H1 (cell line): Measurements from ENCODE around the gene JAG2. TPM values are rescaled to one million over a fixed set of nuclear protein-coding genes. Genes with fewer than 3 reads are reported as not detected.

ENCODE experiments used
- CTCF ChIA-PET: fragments of 300-600 bp; sonication (Branson Sonifier 250); formaldehyde crosslinking; loops from one replicate; lab custom pipeline; 2021; ENCODE audit not compliant: partially characterized antibody; lab: Charles Lee
- POLR2A ChIA-PET: fragments of 300-600 bp; sonication (Branson Sonifier 250); formaldehyde crosslinking; loops from one replicate; lab custom pipeline; 2021; ENCODE audit warnings: inconsistent platforms; ENCODE audit not compliant: partially characterized antibody; lab: Charles Lee
- DNase-seq, 2 experiments: peaks; one replicate each; pipeline versions ENCODE4 v3.0.0 to v3.0.0-alpha.2; 2010 to 2022; ENCODE audit warnings: low spot score in 2 of 2, low read depth in 1 of 2, mixed read lengths in 1 of 2
- FAIRE-seq: peaks from 2 replicates; lab custom pipeline; 2011; peaks lifted over from hg19 to GRCh38; lab: Jason Lieb, UNC
- H2AFZ ChIP-seq: 2 replicates; pipeline ENCODE4 v1.8.1; 2012; ENCODE audit warnings: low read length, inconsistent platforms
- H2AK5ac ChIP-seq: 2 replicates; pipeline ENCODE4 v1.6.1; 2013; ENCODE audit warnings: low read depth, low read length
- H2BK120ac ChIP-seq: replicated peaks from 2 replicates; pipeline ENCODE3; 2013; ENCODE audit warnings: low read depth, low read length, inconsistent platforms
- H2BK12ac ChIP-seq: 2 replicates; pipeline ENCODE4 v1.6.1; 2013; ENCODE audit warnings: low read depth, low read length
- H2BK15ac ChIP-seq: 2 replicates; pipeline ENCODE4 v1.6.1; 2013; ENCODE audit warnings: low read length
- H2BK20ac ChIP-seq: 2 replicates; pipeline ENCODE4 v1.6.1; 2013; ENCODE audit warnings: low read length
- H2BK5ac ChIP-seq: 2 replicates; pipeline ENCODE4 v1.6.1; 2013; ENCODE audit warnings: low read depth, low read length
- H3K14ac ChIP-seq: 2 replicates; pipeline ENCODE4 v1.6.1; 2013; ENCODE audit warnings: inconsistent platforms; ENCODE audit not compliant: insufficient read length
- H3K18ac ChIP-seq: 2 replicates; pipeline ENCODE4 v1.6.1; 2013; ENCODE audit warnings: low read length; ENCODE audit errors: extremely low read depth
- H3K23ac ChIP-seq: 2 replicates; pipeline ENCODE4 v1.6.1; 2013; ENCODE audit warnings: inconsistent platforms; ENCODE audit not compliant: insufficient read length
- H3K23me2 ChIP-seq: 2 replicates; pipeline ENCODE4 v1.6.1; 2013; ENCODE audit warnings: low read depth, low read length
- H3K27ac ChIP-seq: 2 replicates; pipeline ENCODE4 v1.6.1; 2011; ENCODE audit warnings: low read depth, low read length, inconsistent platforms
- H3K27me3 ChIP-seq, 4 experiments: replicated peaks in 1 of 4; 1 replicate in 1 of 4; 2 replicates in 3 of 4; pipeline versions ENCODE4 v1.6.1 to v1.8.1; 2011 to 2013; ENCODE audit warnings: low read length in 3 of 4, mild to moderate bottlenecking in 3 of 4, inconsistent platforms in 2 of 4, mixed read lengths in 2 of 4, moderate library complexity in 1 of 4; ENCODE audit not compliant: control insufficient read depth in 3 of 4, insufficient read depth in 3 of 4; ENCODE audit errors: extremely low read depth in 1 of 4
- H3K36me3 ChIP-seq, 4 experiments: 2 replicates each; pipeline versions ENCODE4 v1.6.1 to v1.8.1; 2011 to 2013; ENCODE audit warnings: mild to moderate bottlenecking in 4 of 4, low read length in 3 of 4, moderate library complexity in 2 of 4, control low read depth in 1 of 4, inconsistent platforms in 1 of 4; ENCODE audit not compliant: insufficient read depth in 4 of 4, control insufficient read depth in 2 of 4
- H3K4ac ChIP-seq: replicated peaks from 2 replicates; pipeline ENCODE3; 2013; ENCODE audit warnings: low read length, low read depth, mixed read lengths, inconsistent platforms; ENCODE audit not compliant: insufficient read length
- H3K4me1 ChIP-seq, 4 experiments: replicated peaks in 1 of 4; 1 replicate in 1 of 4; 2 replicates in 3 of 4; pipeline versions ENCODE4 v1.6.1 to v1.8.1; 2011 to 2013; ENCODE audit warnings: low read length in 3 of 4, inconsistent platforms in 2 of 4, mixed read lengths in 1 of 4; ENCODE audit not compliant: insufficient read depth in 4 of 4, control insufficient read depth in 3 of 4
- H3K4me2 ChIP-seq, 2 experiments: 2 replicates each; pipeline versions ENCODE4 v1.6.1 to v1.8.1; 2011 to 2013; ENCODE audit warnings: low read depth in 2 of 2, low read length in 2 of 2, control low read depth in 1 of 2, inconsistent platforms in 1 of 2, mild to moderate bottlenecking in 1 of 2; ENCODE audit not compliant: insufficient read depth in 1 of 2
- H3K4me3 ChIP-seq, 4 experiments: fragments of 200-600, 300-600 bp in 1 of 4; sonication (generic), shearing (Covaris generic), sonication (Bioruptor Twin) in 1 of 4; 2 replicates each; pipeline versions ENCODE4 v1.5.1 to v1.8.1; 2011 to 2016; ENCODE audit warnings: low read length in 4 of 4, low read depth in 3 of 4, control low read depth in 2 of 4, inconsistent platforms in 2 of 4, mild to moderate bottlenecking in 2 of 4, mixed read lengths in 1 of 4, moderate library complexity in 1 of 4; ENCODE audit not compliant: insufficient read depth in 2 of 4; ENCODE audit errors: extremely low read depth in 1 of 4
- H3K56ac ChIP-seq: replicated peaks from 2 replicates; pipeline ENCODE3; 2013; ENCODE audit warnings: low read depth, mild to moderate bottlenecking, mixed read lengths, low read length, inconsistent platforms; ENCODE audit not compliant: insufficient read length
- H3K79me1 ChIP-seq: 2 replicates; pipeline ENCODE4 v1.6.1; 2013; ENCODE audit warnings: low read depth, low read length, control low read depth
- H3K79me2 ChIP-seq, 2 experiments: 2 replicates each; pipeline versions ENCODE4 v1.6.1 to v1.8.1; 2012 to 2013; ENCODE audit warnings: low read length in 2 of 2, mild to moderate bottlenecking in 2 of 2, inconsistent platforms in 1 of 2; ENCODE audit not compliant: insufficient read depth in 2 of 2, control insufficient read depth in 1 of 2
- H3K9ac ChIP-seq, 4 experiments: replicated peaks in 1 of 4; 1 replicate in 1 of 4; 2 replicates in 3 of 4; pipeline versions ENCODE4 v1.6.1 to v1.8.1; 2011 to 2013; ENCODE audit warnings: low read depth in 3 of 4, low read length in 3 of 4, control low read depth in 2 of 4, mild to moderate bottlenecking in 2 of 4, moderate library complexity in 2 of 4, inconsistent platforms in 1 of 4; ENCODE audit errors: extremely low read depth in 1 of 4
- H3K9me3 ChIP-seq, 2 experiments: 2 replicates each; pipeline versions ENCODE4 v1.6.1 to v1.8.1; 2012 to 2013; ENCODE audit warnings: mild to moderate bottlenecking in 2 of 2, moderate library complexity in 2 of 2, control low read depth in 1 of 2, inconsistent platforms in 1 of 2, low read depth in 1 of 2, low read length in 1 of 2, mixed read lengths in 1 of 2; ENCODE audit not compliant: insufficient read depth in 2 of 2
- H4K20me1 ChIP-seq, 2 experiments: replicated peaks in 1 of 2; 2 replicates each; pipeline versions ENCODE3 to v1.8.1; 2011 to 2013; ENCODE audit warnings: inconsistent platforms in 2 of 2, low read length in 2 of 2, mild to moderate bottlenecking in 1 of 2; ENCODE audit not compliant: insufficient read depth in 2 of 2, control insufficient read depth in 1 of 2
- H4K5ac ChIP-seq: 2 replicates; pipeline ENCODE4 v1.6.1; 2013; ENCODE audit warnings: low read length, low read depth, mixed read lengths, inconsistent platforms; ENCODE audit not compliant: insufficient read length
- H4K8ac ChIP-seq: 2 replicates; pipeline ENCODE4 v1.8.0; 2013; ENCODE audit warnings: mild to moderate bottlenecking, moderate library complexity, low read length, inconsistent platforms; ENCODE audit not compliant: insufficient read depth; ENCODE audit errors: extremely low read depth
- H4K91ac ChIP-seq: replicated peaks from 2 replicates; pipeline ENCODE3; 2013; ENCODE audit warnings: low read length, mixed read lengths, inconsistent platforms; ENCODE audit not compliant: insufficient read length
- CHD1 ChIP-seq: IDR thresholded peaks from 2 replicates; pipeline ENCODE4 v1.6.1; 2012; ENCODE audit warnings: low read depth, low read length, improper control_type of control experiment
- GTF2F1 ChIP-seq: IDR thresholded peaks from 2 replicates; pipeline ENCODE4 v1.6.1; 2012; ENCODE audit warnings: low read depth, low read length, improper control_type of control experiment, borderline replicate concordance
- JUN ChIP-seq: IDR thresholded peaks from 2 replicates; pipeline ENCODE4 v1.6.1; 2011; ENCODE audit warnings: low read depth, mild to moderate bottlenecking, improper control_type of control experiment, low read length
- MAFK ChIP-seq: IDR thresholded peaks from 2 replicates; pipeline ENCODE4 v1.6.1; 2012; ENCODE audit warnings: low read depth, mild to moderate bottlenecking, improper control_type of control experiment, low read length
- MAX ChIP-seq: IDR thresholded peaks from 2 replicates; pipeline ENCODE4 v1.6.1; 2012; ENCODE audit warnings: inconsistent platforms
- NANOG ChIP-seq: IDR thresholded peaks from 2 replicates; pipeline ENCODE4 v1.6.1; 2011; ENCODE audit warnings: low read length, low read depth, mild to moderate bottlenecking, inconsistent platforms; ENCODE audit not compliant: insufficient read depth, poor library complexity, severe bottlenecking
- POLR2A ChIP-seq, 2 experiments: IDR thresholded peaks; 1 replicate in 1 of 2; 2 replicates in 1 of 2; pipeline ENCODE4 v1.6.1; 2011; ENCODE audit warnings: low read depth in 2 of 2, low read length in 2 of 2, mild to moderate bottlenecking in 2 of 2; ENCODE audit errors: control extremely low read depth in 1 of 2
- POU5F1 ChIP-seq: IDR thresholded peaks from 2 replicates; pipeline ENCODE4 v1.6.1; 2011; ENCODE audit warnings: low read depth, mild to moderate bottlenecking, low read length, moderate library complexity
- RNF2 ChIP-seq: fragments of 200-900, 300-1000 bp; sonication (generic); IDR thresholded peaks from 2 replicates; pipeline ENCODE4 v1.7.1; 2016; ENCODE audit warnings: borderline replicate concordance, low read depth, mild to moderate bottlenecking, antibody characterized with exemption, low read length; ENCODE audit not compliant: poor library complexity, severe bottlenecking; ENCODE audit errors: missing control alignments
- RXRA ChIP-seq: IDR thresholded peaks from 2 replicates; pipeline ENCODE4 v1.6.1; 2011; ENCODE audit warnings: low read depth, mild to moderate bottlenecking, low read length, moderate library complexity; ENCODE audit not compliant: insufficient read depth
- SIN3A ChIP-seq, 2 experiments: IDR thresholded peaks in 1 of 2; conservative IDR thresholded peaks in 1 of 2; 2 replicates each; pipeline ENCODE4 v1.6.1; 2011 to 2012; ENCODE audit warnings: low read length in 2 of 2, improper control_type of control experiment in 1 of 2, low read depth in 1 of 2, mild to moderate bottlenecking in 1 of 2
- TCF12 ChIP-seq: IDR thresholded peaks from 2 replicates; pipeline ENCODE4 v1.6.1; 2011; ENCODE audit warnings: low read depth, mild to moderate bottlenecking, low read length
- WGBS, 2 experiments: shearing (Covaris generic) in 1 of 2; methylation state at CpG; one replicate each; pipeline versions ENCODE4 v1.1.6 to v1.1.7; 2013 to 2015; ENCODE audit warnings: low lambda C conversion rate in 2 of 2, mixed read lengths in 2 of 2, inconsistent platforms in 1 of 2, low coverage in 1 of 2, missing lambda C conversion rate in 1 of 2; ENCODE audit not compliant: insufficient replicate concordance in 2 of 2, insufficient coverage in 1 of 2, insufficient read length in 1 of 2; ENCODE audit errors: extremely low coverage in 1 of 2, missing lambda C conversion rate in 1 of 2; 5-methylcytosine and 5-hydroxymethylcytosine counted together
- polyA plus RNA-seq, 7 experiments: library from polyadenylated mRNA; depleted of rRNA in 3 of 7; stranded (reverse) in 5 of 7; unstranded in 2 of 7; fragments of >200 nt in 5 of 7; fragments of 200-250 nt in 2 of 7; gene quantifications; 1 replicate in 5 of 7; 2 replicates in 1 of 7; 4 replicates in 1 of 7; pipeline versions ENCODE4 v1.2.1 to v1.2.3, GENCODE V29; 2011 to 2013; ENCODE audit warnings: missing spikeins in 2 of 7, mixed read lengths in 2 of 7
- total RNA-seq: library from RNA; stranded (reverse); fragmentation: NEBNext Ultra II Directional; extraction: Animal tissue kit (Norgen Biotek cat#: 25700); gene quantifications from 2 replicates; pipeline ENCODE4 v1.2.1, GENCODE V29; 2021
- TF ChIP-seq, protein P1 (sequence below): IDR thresholded peaks from 2 replicates; pipeline ENCODE4 v1.6.1; 2011; ENCODE audit warnings: low read length, improper control_type of control experiment

The JAG2 gene
- total and polyA plus RNA-seq, 2 of the 8 experiments (the other 6 are each of a cell fraction or from before 2014, with no cell fraction given): 2.8 to 6.2 TPM

DNA sequence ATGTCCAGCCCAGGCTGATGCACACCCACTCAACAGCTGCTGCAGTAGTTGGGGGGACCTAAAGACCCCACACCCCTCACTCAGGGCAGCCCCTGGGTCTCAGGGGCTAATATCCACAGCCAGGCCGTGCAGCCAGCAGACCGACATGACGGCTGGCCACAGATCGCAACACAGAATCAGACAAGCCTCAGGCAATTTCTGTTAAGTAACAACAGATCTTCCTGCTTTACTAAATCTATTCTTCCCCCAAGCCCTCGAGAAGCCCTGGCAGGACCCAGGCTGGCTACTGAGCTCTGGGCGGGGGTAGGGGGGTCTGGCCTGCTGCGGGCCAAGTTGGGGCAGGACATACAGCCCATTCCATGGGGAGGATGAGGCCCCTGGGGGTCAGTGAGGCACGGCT, 40.5 kb upstream of the JAG2 start:
- Histone ChIP-seq H3K36me3 (no peaks in the 10 kb centered on the region), H3K18ac (no peak overlapping the region), H3K79me2 (no peaks in the 10 kb centered on the region), H3K23me2 (no peaks in the 10 kb centered on the region), H3K14ac (no peak overlapping the region), H3K4ac (no peak overlapping the region), H3K56ac (no peak overlapping the region), H4K20me1 (peaks cover 3 to 8% of the 10 kb centered on the region in 2 experiments), H3K23ac (no peak overlapping the region), H3K9ac (no peak overlapping the region), H3K27ac (no peak overlapping the region), H3K4me1 (no peaks in the 10 kb centered on the region), H2BK15ac (no peak overlapping the region), H2BK20ac (no peak overlapping the region), H2BK12ac (no peak overlapping the region), H2AFZ (no peak overlapping the region), H4K5ac (no peak overlapping the region), H4K8ac (no peak overlapping the region), H3K9me3 (no peaks in the 10 kb centered on the region), H3K27me3 (no peaks in the 10 kb centered on the region), H2AK5ac (no peak overlapping the region), H4K91ac (no peak overlapping the region), H2BK5ac (no peak overlapping the region), H3K4me2 (no peak overlapping the region), H3K4me3 (no peak overlapping the region), H2BK120ac (no peak overlapping the region), H3K79me1 (no peaks in the 10 kb centered on the region)
- TF ChIP-seq GTF2F1 (no peak), RNF2 (no peak), JUN (no peak), MAX (no peak), TCF12 (no peak), NANOG (no peak), MAFK (no peak), RXRA (no peak), CHD1 (no peak), SIN3A (conservative IDR thresholded peaks at IDR 0.05 in 1 of 2, IDR thresholded peaks at IDR 0.05 in 1 of 2; ENCODE audit: low read depth in 1 of 2, low read length in 2 of 2) (no peak), POU5F1 (no peak), POLR2A (IDR thresholded peaks at IDR 0.05; ENCODE audit: control extremely low read depth in 1 of 2, low read depth in 2 of 2, low read length in 2 of 2) (no peak)
- TF ChIP-seq, protein P1, sequence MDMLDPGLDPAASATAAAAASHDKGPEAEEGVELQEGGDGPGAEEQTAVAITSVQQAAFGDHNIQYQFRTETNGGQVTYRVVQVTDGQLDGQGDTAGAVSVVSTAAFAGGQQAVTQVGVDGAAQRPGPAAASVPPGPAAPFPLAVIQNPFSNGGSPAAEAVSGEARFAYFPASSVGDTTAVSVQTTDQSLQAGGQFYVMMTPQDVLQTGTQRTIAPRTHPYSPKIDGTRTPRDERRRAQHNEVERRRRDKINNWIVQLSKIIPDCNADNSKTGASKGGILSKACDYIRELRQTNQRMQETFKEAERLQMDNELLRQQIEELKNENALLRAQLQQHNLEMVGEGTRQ: no peak
- POLR2A ChIA-PET: no interaction called here
- 93% methylated on average over 8 of the region's 8 CpGs; no CpG with 5 or more reads in 1 of the 2 experiments for WGBS, 2 experiments
- DNase-seq (no peak), FAIRE-seq (no peak)
- CTCF ChIA-PET: interaction anchor here (0.7 to 1.4 kb wide), 3 partner anchors 13 to 180 kb away, joined by 3 read pairs; no protein-coding TSS in a partner anchor
